ENCODE results near the gene MVP.
"Not testable (repeated sequence)": the region's sequence is repeated elsewhere in the genome, so short reads cannot be mapped to it uniquely, and the experiment has no call there.

Gene MVP

GRCh38 chr16:29789775-29790182 lies 30.5 kb upstream of the MVP start:
- TF ChIP-seq POU2F2 (IDR thresholded peaks at IDR 0.05; ENCODE audit: low read depth, low read length) (no peak), SPI1 (IDR thresholded peaks at IDR 0.05; ENCODE audit: low read depth, low read length) (no peak), POLR2A (IDR thresholded peaks at IDR 0.05; ENCODE audit: low read depth, low read length) (no peak), PAX5 (IDR thresholded peaks at IDR 0.05; ENCODE audit: insufficient read depth, low read length, severe bottlenecking) (no peak), POLR2AphosphoS5 (IDR thresholded peaks at IDR 0.05; ENCODE audit: low read depth, low read length) (no peak), TAF1 (IDR thresholded peaks at IDR 0.05; ENCODE audit: low read depth, low read length) (no peak)
- FAIRE-seq (peak; percentile 5), DNase-seq (ENCODE audit: insufficient read length, low spot score) (no peak)

GRCh38 chr16:29790183-29790948 lies 29.9 kb upstream of the MVP start, which contains the start of gene KIF22:
TSS of gene KIF22 (plus strand) at chr16:29790751. CDS start at chr16:29790760, 9 bp downstream.
- FAIRE-seq: peak; percentile 93
- peak; percentile 99 for DNase-seq (ENCODE audit: insufficient read length, low spot score)
- TF ChIP-seq POLR2A (IDR thresholded peaks at IDR 0.05; ENCODE audit: low read depth, low read length) (peak; percentile 76), SPI1 (IDR thresholded peaks at IDR 0.05; ENCODE audit: low read depth, low read length) (no peak), PAX5 (IDR thresholded peaks at IDR 0.05; ENCODE audit: insufficient read depth, low read length, severe bottlenecking) (no peak), POLR2AphosphoS5 (IDR thresholded peaks at IDR 0.05; ENCODE audit: low read depth, low read length) (peak; percentile 81), TAF1 (IDR thresholded peaks at IDR 0.05; ENCODE audit: low read depth, low read length) (peak; percentile 57; the same call in 1 of the 2 replicates)

- no peak for DNase-seq (ENCODE audit: insufficient read length, low spot score)
- FAIRE-seq: no peak
- no peak for TF ChIP-seq PAX5 (IDR thresholded peaks at IDR 0.05; ENCODE audit: insufficient read depth, low read length, severe bottlenecking)
- TF ChIP-seq POU2F2 (IDR thresholded peaks at IDR 0.05; ENCODE audit: low read depth, low read length): no peak
- TF ChIP-seq TAF1 (IDR thresholded peaks at IDR 0.05; ENCODE audit: low read depth, low read length): no peak
- no peak for TF ChIP-seq SPI1 (IDR thresholded peaks at IDR 0.05; ENCODE audit: low read depth, low read length)
- no peak for TF ChIP-seq POLR2AphosphoS5 (IDR thresholded peaks at IDR 0.05; ENCODE audit: low read depth, low read length)
- no peak for TF ChIP-seq POLR2A (IDR thresholded peaks at IDR 0.05; ENCODE audit: low read depth, low read length)
Measured at GRCh38 chr16:29790949-29791844, 29.1 kb upstream of the MVP start.

GRCh38 chr16:29791845-29792807 lies 28.1 kb upstream of the MVP start:
- DNase-seq (ENCODE audit: insufficient read length, low spot score): no peak
- no peak for FAIRE-seq
- TF ChIP-seq POU2F2 (IDR thresholded peaks at IDR 0.05; ENCODE audit: low read depth, low read length): no peak
- TF ChIP-seq POLR2A (IDR thresholded peaks at IDR 0.05; ENCODE audit: low read depth, low read length): no peak
- no peak for TF ChIP-seq PAX5 (IDR thresholded peaks at IDR 0.05; ENCODE audit: insufficient read depth, low read length, severe bottlenecking)
- no peak for TF ChIP-seq POLR2AphosphoS5 (IDR thresholded peaks at IDR 0.05; ENCODE audit: low read depth, low read length)
- TF ChIP-seq TAF1 (IDR thresholded peaks at IDR 0.05; ENCODE audit: low read depth, low read length): no peak
- TF ChIP-seq SPI1 (IDR thresholded peaks at IDR 0.05; ENCODE audit: low read depth, low read length): no peak

- not testable (repeated sequence) for DNase-seq (ENCODE audit: insufficient read length, low spot score); FAIRE-seq
Measured at GRCh38 chr16:29793153-29793552, 27.1 kb upstream of the MVP start.

- TF ChIP-seq POLR2A (IDR thresholded peaks at IDR 0.05; ENCODE audit: low read depth, low read length): no peak
- TF ChIP-seq TAF1 (IDR thresholded peaks at IDR 0.05; ENCODE audit: low read depth, low read length): no peak
- no peak for TF ChIP-seq PAX5 (IDR thresholded peaks at IDR 0.05; ENCODE audit: insufficient read depth, low read length, severe bottlenecking)
- TF ChIP-seq SPI1 (IDR thresholded peaks at IDR 0.05; ENCODE audit: low read depth, low read length): no peak
- no peak for TF ChIP-seq POLR2AphosphoS5 (IDR thresholded peaks at IDR 0.05; ENCODE audit: low read depth, low read length)
- TF ChIP-seq POU2F2 (IDR thresholded peaks at IDR 0.05; ENCODE audit: low read depth, low read length): no peak
- DNase-seq (ENCODE audit: insufficient read length, low spot score): no peak
- no peak for FAIRE-seq
Measured at GRCh38 chr16:29794231-29794710, 26.0 kb upstream of the MVP start.

- FAIRE-seq: no peak
- no peak for TF ChIP-seq TAF1 (IDR thresholded peaks at IDR 0.05; ENCODE audit: low read depth, low read length)
- no peak for TF ChIP-seq POLR2A (IDR thresholded peaks at IDR 0.05; ENCODE audit: low read depth, low read length)
- no peak for TF ChIP-seq PAX5 (IDR thresholded peaks at IDR 0.05; ENCODE audit: insufficient read depth, low read length, severe bottlenecking)
- no peak for TF ChIP-seq SPI1 (IDR thresholded peaks at IDR 0.05; ENCODE audit: low read depth, low read length)
- no peak for TF ChIP-seq POU2F2 (IDR thresholded peaks at IDR 0.05; ENCODE audit: low read depth, low read length)
- TF ChIP-seq POLR2AphosphoS5 (IDR thresholded peaks at IDR 0.05; ENCODE audit: low read depth, low read length): no peak
- DNase-seq (ENCODE audit: insufficient read length, low spot score): no peak
Measured at GRCh38 chr16:29802416-29802935, 17.8 kb upstream of the MVP start.

- TF ChIP-seq POLR2AphosphoS5 (IDR thresholded peaks at IDR 0.05; ENCODE audit: low read depth, low read length) (no peak), POU2F2 (IDR thresholded peaks at IDR 0.05; ENCODE audit: low read depth, low read length) (no peak), PAX5 (IDR thresholded peaks at IDR 0.05; ENCODE audit: insufficient read depth, low read length, severe bottlenecking) (no peak), SPI1 (IDR thresholded peaks at IDR 0.05; ENCODE audit: low read depth, low read length) (no peak), TAF1 (IDR thresholded peaks at IDR 0.05; ENCODE audit: low read depth, low read length) (no peak), POLR2A (IDR thresholded peaks at IDR 0.05; ENCODE audit: low read depth, low read length) (no peak)
- FAIRE-seq: peak; percentile 65
- no peak for DNase-seq (ENCODE audit: insufficient read length, low spot score)
Measured at GRCh38 chr16:29804020-29804419, 16.2 kb upstream of the MVP start.

Data from GM12891 (cell line).